Measurements from ENCODE around the gene CALHM3. TPM values are rescaled to one million over a fixed set of nuclear protein-coding genes. Genes with fewer than 3 reads are reported as not detected.

The CALHM3 gene
- total and polyA plus RNA-seq, 8 donors = 0.08 to 1.5 (median 0.17) TPM

DNA sequence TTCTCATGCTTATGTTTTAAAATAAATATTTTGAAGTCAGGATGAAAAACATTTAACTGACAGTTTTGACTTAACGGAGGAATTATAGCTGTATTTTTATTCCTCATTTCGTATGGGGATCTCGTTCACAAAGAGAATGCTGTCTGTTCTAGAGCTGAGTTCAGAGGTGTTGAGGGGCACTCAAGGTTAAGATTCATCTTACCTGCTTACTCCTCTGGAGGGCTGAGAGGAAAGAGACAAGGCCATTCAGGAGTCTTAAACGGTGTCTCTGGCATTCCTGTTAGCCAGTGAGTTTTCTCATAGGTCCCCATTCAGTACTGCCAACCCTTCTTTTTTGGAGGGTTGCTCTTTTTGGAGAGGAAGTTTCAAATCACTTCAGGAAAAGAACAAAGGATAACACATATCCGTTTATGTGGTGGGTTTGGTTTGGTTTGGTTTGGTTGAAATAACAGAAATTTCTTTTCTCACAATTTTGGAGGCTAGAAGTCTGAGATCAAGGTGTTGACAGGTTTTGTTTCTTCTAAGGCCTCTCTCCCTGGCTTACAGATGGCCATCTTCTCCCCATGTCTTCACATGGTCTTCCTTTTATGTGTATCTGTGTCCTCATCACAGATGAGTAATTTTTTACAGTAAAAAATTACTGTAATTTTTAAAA, 49.9 kb downstream of the CALHM3 start:
- DNase-seq (no peak), ATAC-seq (no peak), FAIRE-seq (no peak)
- H3K4me3 ChIP-seq = no peak overlapping the region
- intact Hi-C loops (cut with DNase I) = no loop called here
- TF ChIP-seq, protein P1, sequence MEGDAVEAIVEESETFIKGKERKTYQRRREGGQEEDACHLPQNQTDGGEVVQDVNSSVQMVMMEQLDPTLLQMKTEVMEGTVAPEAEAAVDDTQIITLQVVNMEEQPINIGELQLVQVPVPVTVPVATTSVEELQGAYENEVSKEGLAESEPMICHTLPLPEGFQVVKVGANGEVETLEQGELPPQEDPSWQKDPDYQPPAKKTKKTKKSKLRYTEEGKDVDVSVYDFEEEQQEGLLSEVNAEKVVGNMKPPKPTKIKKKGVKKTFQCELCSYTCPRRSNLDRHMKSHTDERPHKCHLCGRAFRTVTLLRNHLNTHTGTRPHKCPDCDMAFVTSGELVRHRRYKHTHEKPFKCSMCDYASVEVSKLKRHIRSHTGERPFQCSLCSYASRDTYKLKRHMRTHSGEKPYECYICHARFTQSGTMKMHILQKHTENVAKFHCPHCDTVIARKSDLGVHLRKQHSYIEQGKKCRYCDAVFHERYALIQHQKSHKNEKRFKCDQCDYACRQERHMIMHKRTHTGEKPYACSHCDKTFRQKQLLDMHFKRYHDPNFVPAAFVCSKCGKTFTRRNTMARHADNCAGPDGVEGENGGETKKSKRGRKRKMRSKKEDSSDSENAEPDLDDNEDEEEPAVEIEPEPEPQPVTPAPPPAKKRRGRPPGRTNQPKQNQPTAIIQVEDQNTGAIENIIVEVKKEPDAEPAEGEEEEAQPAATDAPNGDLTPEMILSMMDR (IDR thresholded peaks at IDR 0.05) = no peak
- no peaks in the 10 kb centered on the region for H3K27me3 ChIP-seq
- peaks cover 0 to 28% (median 16%) of the 10 kb centered on the region in 3 donors for H3K36me3 ChIP-seq
- H3K27ac ChIP-seq = no peak overlapping the region
- no peaks in the 10 kb centered on the region for H3K9me3 ChIP-seq
- no peaks in the 10 kb centered on the region for H3K4me1 ChIP-seq
- WGBS, 2 donors = 71 to 86% methylated on average over 5 of the region's 5 CpGs

- 91 to 93% methylated on average over 9 of the region's 9 CpGs for WGBS, 2 donors
- H3K27ac ChIP-seq = no peak overlapping the region
- FAIRE-seq (no peak), ATAC-seq (no peak), DNase-seq (no peak)
- no peaks in the 10 kb centered on the region for H3K4me1 ChIP-seq
- TF ChIP-seq, protein P1 (IDR thresholded peaks at IDR 0.05) = no peak
- no peaks in the 10 kb centered on the region for H3K9me3 ChIP-seq
- H3K36me3 ChIP-seq = peaks cover 0 to 40% (median 25%) of the 10 kb centered on the region in 3 donors
- H3K4me3 ChIP-seq = no peak overlapping the region
- intact Hi-C loops (cut with DNase I) = no loop called here
- no peaks in the 10 kb centered on the region for H3K27me3 ChIP-seq
Observed at GRCh38 chr10:103427866-103428265, 51.2 kb downstream of the CALHM3 start.

DNA sequence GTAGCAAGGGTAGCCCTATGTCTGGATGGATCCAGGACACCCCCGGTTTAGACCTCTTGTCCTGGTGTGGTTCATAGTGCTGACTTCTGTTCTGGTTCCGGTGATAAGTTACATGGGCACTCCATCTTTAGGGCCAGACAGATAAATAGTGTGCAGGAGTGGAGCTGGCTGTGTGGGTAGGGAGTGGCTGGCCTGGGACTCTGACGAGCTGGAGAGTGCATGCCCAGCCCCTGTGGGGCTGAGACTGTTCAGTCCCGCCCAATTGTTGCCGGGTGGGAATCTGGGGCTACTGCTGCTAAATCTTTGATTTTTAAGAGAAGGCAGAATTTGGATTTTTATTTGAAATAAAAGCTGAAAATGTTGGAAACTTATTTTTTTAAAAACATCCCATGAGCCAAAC, 55.3 kb downstream of the CALHM3 start:
- 87 to 91% methylated on average over 5 of the region's 5 CpGs for WGBS, 2 donors
- ATAC-seq = no peak
- TF ChIP-seq, protein P1 (IDR thresholded peaks at IDR 0.05) = no peak
- DNase-seq = no peak
- Histone ChIP-seq H3K27me3 (no peaks in the 10 kb centered on the region), H3K27ac (no peak overlapping the region), H3K36me3 (peaks cover 2 to 67% (median 44%) of the 10 kb centered on the region in 3 donors), H3K4me1 (no peaks in the 10 kb centered on the region), H3K4me3 (no peak overlapping the region), H3K9me3 (no peaks in the 10 kb centered on the region)
- intact Hi-C loops (cut with DNase I) = no loop called here
- no peak for FAIRE-seq

Other genes starting within 250 kb of the CALHM3 start
- not detected for gene RPEL1, start 233.4 kb downstream of the CALHM3 start, total RNA-seq
- not detected for gene RPEL1, start 233.4 kb downstream of the CALHM3 start, polyA plus RNA-seq
- gene INA, start 202.1 kb downstream of the CALHM3 start, total RNA-seq = 1 to 10 TPM in 3 of 6 donors, under 1 TPM in 3; 0.32 to 2.9 (median 1.1) TPM
- gene INA, start 202.1 kb downstream of the CALHM3 start, polyA plus RNA-seq = 10 to 100 TPM in 1 of 2 donors, 1 to 10 TPM in 1; 3.2 to 13.1 TPM
- gene PCGF6, start 128.1 kb downstream of the CALHM3 start, total RNA-seq = 1 to 10 TPM; 4.6 to 6.7 (median 5.2) TPM
- 1 to 10 TPM; 3.8 to 5.3 TPM for gene PCGF6, start 128.1 kb downstream of the CALHM3 start, polyA plus RNA-seq
- gene TAF5, start 111.3 kb downstream of the CALHM3 start, total RNA-seq = 1 to 10 TPM; 1.4 to 2.6 (median 1.9) TPM
- gene TAF5, start 111.3 kb downstream of the CALHM3 start, polyA plus RNA-seq = 1 to 10 TPM; 1.3 to 1.9 TPM
- gene ATP5MK, start 82.8 kb downstream of the CALHM3 start, total RNA-seq = 100 to 1,000 TPM; 113 to 150 (median 132) TPM
- 100 to 1,000 TPM; 376 to 488 TPM for gene ATP5MK, start 82.8 kb downstream of the CALHM3 start, polyA plus RNA-seq
- gene PDCD11, start 82.6 kb downstream of the CALHM3 start, total RNA-seq = 10 to 100 TPM; 11.3 to 17.3 (median 15.9) TPM
- gene PDCD11, start 82.6 kb downstream of the CALHM3 start, polyA plus RNA-seq = 10 to 100 TPM; 18.2 to 27.4 TPM
- 10 to 100 TPM in 1 of 6 donors, 1 to 10 TPM in 5; 1.1 to 14.0 (median 4.1) TPM for gene CALHM2, start 26.9 kb downstream of the CALHM3 start, total RNA-seq
- 1 to 10 TPM; 7.0 to 7.7 TPM for gene CALHM2, start 26.9 kb downstream of the CALHM3 start, polyA plus RNA-seq
- gene CALHM1, start 20.3 kb downstream of the CALHM3 start, total RNA-seq = under 1 TPM in 1 of 6 donors, not detected in 5; 0.16 TPM
- gene CALHM1, start 20.3 kb downstream of the CALHM3 start, polyA plus RNA-seq = not detected
- 10 to 100 TPM; 11.0 to 19.2 (median 17.6) TPM for gene NEURL1, start 14.5 kb upstream of the CALHM3 start, total RNA-seq
- 10 to 100 TPM; 36.3 to 69.9 TPM for gene NEURL1, start 14.5 kb upstream of the CALHM3 start, polyA plus RNA-seq